NT2/D1 (cell line): Measurements from ENCODE around the gene DCDC2C.

Source experiments
- SUZ12 ChIP-seq: IDR thresholded peaks from 2 replicates; pipeline ENCODE4 v1.6.1; 2011; ENCODE audit not compliant: insufficient read length, insufficient read depth; ENCODE audit errors: extremely low read depth
- ZNF274 ChIP-seq: IDR thresholded peaks from 2 replicates; pipeline ENCODE4 v1.6.1; 2011; ENCODE audit warnings: mild to moderate bottlenecking, low read depth, low read length

GRCh38 chr2:3778851-3779495 is 75.6 kb downstream of the DCDC2C start:
- no peak for TF ChIP-seq SUZ12
- no peak for TF ChIP-seq ZNF274
